C4-2B (cell line): ENCODE data around the gene SLC30A3.

Experiments used
- CTCF ChIP-seq: fragments of 450-650 bp; conservative IDR thresholded peaks from 2 replicates; pipeline ENCODE4 v1.5.1; 2017; ENCODE audit warnings: mild to moderate bottlenecking
- ZFX ChIP-seq: fragments of 450-650 bp; IDR thresholded peaks from 2 replicates; pipeline ENCODE4 v1.6.1; 2017

- TF ChIP-seq CTCF (no peak), ZFX (no peak)
Observed at GRCh38 chr2:27256855-27257454, 5.9 kb downstream of the SLC30A3 start.
